Spinal cord (tissue), 10 donors: ENCODE results near the gene TTC23. TPM values are rescaled to one million over a fixed set of nuclear protein-coding genes. Genes with fewer than 3 reads are reported as not detected.
A peak's percentile ranks its signal among the peaks of the same experiment; 100 is the strongest.

Source experiments
- DNase-seq, 6 donors: peaks; one replicate each; pipeline versions ENCODE4 v3.0.0 to v3.0.0-alpha.2; 2013 to 2015; ENCODE audit warnings: low spot score in 6 of 6, low read depth in 4 of 6
- H3K27ac ChIP-seq: one replicate; pipeline ENCODE4 v1.5.1; 2013; ENCODE audit warnings: low read depth, low read length, control low read depth
- H3K27me3 ChIP-seq: one replicate; pipeline ENCODE4 v1.6.1; 2013; ENCODE audit warnings: low read length; ENCODE audit not compliant: control insufficient read depth, insufficient read depth
- H3K36me3 ChIP-seq: one replicate; pipeline ENCODE4 v1.6.1; 2013; ENCODE audit warnings: low read length; ENCODE audit not compliant: control insufficient read depth, insufficient read depth
- H3K4me1 ChIP-seq: one replicate; pipeline ENCODE4 v1.6.1; 2013; ENCODE audit warnings: low read length; ENCODE audit not compliant: control insufficient read depth, insufficient read depth
- H3K4me3 ChIP-seq: one replicate; pipeline ENCODE4 v1.5.1; 2013; ENCODE audit warnings: low read depth, low read length, control low read depth
- H3K9me3 ChIP-seq: one replicate; pipeline ENCODE4 v1.6.1; 2013; ENCODE audit warnings: low read length; ENCODE audit not compliant: control insufficient read depth, insufficient read depth
- WGBS: methylation state at CpG from one replicate; pipeline ENCODE4 v1.1.5; 2013; ENCODE audit warnings: missing lambda C conversion rate; ENCODE audit not compliant: insufficient coverage; 5-methylcytosine and 5-hydroxymethylcytosine counted together
- polyA plus RNA-seq, 2 donors: library from polyadenylated mRNA; unstranded; fragments of 120-200 nt; gene quantifications; one replicate each; pipeline ENCODE4 v1.2.1, GENCODE V29; 2013; ENCODE audit not compliant: insufficient read length in 2 of 2
- total RNA-seq, 2 donors: library from RNA; depleted of rRNA in 1 of 2; stranded (reverse); fragments of 120-200 nt in 1 of 2; fragments of >200 nt in 1 of 2; gene quantifications; one replicate each; pipeline versions ENCODE4 v1.2.3 to v1.2.4, GENCODE V29; 2013 to 2014
- donor health status: healthy.

The TTC23 gene
- total and polyA plus RNA-seq, 4 donors: 14.8 to 23.8 (median 19.0) TPM

- H3K36me3 ChIP-seq: peaks cover 6% of the 10 kb centered on the region
- no peaks in the 10 kb centered on the region for H3K4me1 ChIP-seq
- WGBS: 94% methylated on average over 5 of the region's 6 CpGs
- H3K9me3 ChIP-seq: no peaks in the 10 kb centered on the region
- H3K4me3 ChIP-seq: no peak overlapping the region
- no peaks in the 10 kb centered on the region for H3K27me3 ChIP-seq
- no peak overlapping the region for H3K27ac ChIP-seq
- no peak for DNase-seq
These were observed 90.6 kb downstream of the TTC23 start for GRCh38 chr15:99158626-99159412.

GRCh38 chr15:99157456-99157855, 91.9 kb downstream of the TTC23 start:
- Histone ChIP-seq H3K9me3 (no peaks in the 10 kb centered on the region), H3K27ac (no peak overlapping the region), H3K27me3 (no peaks in the 10 kb centered on the region), H3K4me1 (no peaks in the 10 kb centered on the region), H3K36me3 (peaks cover 3% of the 10 kb centered on the region), H3K4me3 (no peak overlapping the region)
- 90% methylated on average over 2 of the region's 3 CpGs for WGBS
- no peak for DNase-seq

- no peaks in the 10 kb centered on the region for H3K27me3 ChIP-seq
- WGBS: 93% methylated on average over 8 of the region's 9 CpGs
- H3K27ac ChIP-seq: no peak overlapping the region
- no peaks in the 10 kb centered on the region for H3K4me1 ChIP-seq
- no peak for DNase-seq
- H3K36me3 ChIP-seq: peaks cover 3% of the 10 kb centered on the region
- no peak overlapping the region for H3K4me3 ChIP-seq
- no peaks in the 10 kb centered on the region for H3K9me3 ChIP-seq
These were observed 93.4 kb downstream of the TTC23 start for GRCh38 chr15:99155961-99156443.

- DNase-seq: no peak
- Histone ChIP-seq H3K27ac (no peak overlapping the region), H3K9me3 (no peaks in the 10 kb centered on the region), H3K4me1 (peaks cover 2% of the 10 kb centered on the region), H3K27me3 (no peaks in the 10 kb centered on the region), H3K36me3 (peaks cover 3% of the 10 kb centered on the region), H3K4me3 (no peak overlapping the region)
- WGBS: no CpG with 5 or more reads among the region's 2 CpGs
These were observed 95.1 kb downstream of the TTC23 start for GRCh38 chr15:99154271-99154670.

GRCh38 chr15:99153026-99153535, 96.3 kb downstream of the TTC23 start:
- Histone ChIP-seq H3K27me3 (no peaks in the 10 kb centered on the region), H3K9me3 (no peaks in the 10 kb centered on the region), H3K27ac (no peak overlapping the region), H3K4me3 (no peak overlapping the region), H3K4me1 (peaks cover 5% of the 10 kb centered on the region), H3K36me3 (no peaks in the 10 kb centered on the region)
- WGBS: 60% methylated on average over 1 of the region's 6 CpGs
- DNase-seq: no peak

- Histone ChIP-seq H3K27ac (no peak overlapping the region), H3K36me3 (no peaks in the 10 kb centered on the region), H3K4me3 (no peak overlapping the region), H3K9me3 (no peaks in the 10 kb centered on the region), H3K27me3 (no peaks in the 10 kb centered on the region), H3K4me1 (peaks cover 10% of the 10 kb centered on the region)
- DNase-seq: no peak
- WGBS: 94% methylated on average over 2 of the region's 2 CpGs
These were observed 98.2 kb downstream of the TTC23 start for GRCh38 chr15:99151156-99151555.

- Histone ChIP-seq H3K27me3 (no peaks in the 10 kb centered on the region), H3K36me3 (no peaks in the 10 kb centered on the region), H3K4me1 (peaks cover 11% of the 10 kb centered on the region), H3K4me3 (no peak overlapping the region), H3K9me3 (no peaks in the 10 kb centered on the region), H3K27ac (no peak overlapping the region)
- 98% methylated on average over 4 of the region's 4 CpGs for WGBS
- DNase-seq: no peak
These were observed 100.0 kb downstream of the TTC23 start for GRCh38 chr15:99149366-99149765.

GRCh38 chr15:99148851-99149276, 100.5 kb downstream of the TTC23 start:
- Histone ChIP-seq H3K4me1 (peaks cover 15% of the 10 kb centered on the region), H3K4me3 (no peak overlapping the region), H3K9me3 (no peaks in the 10 kb centered on the region), H3K27ac (no peak overlapping the region), H3K36me3 (no peaks in the 10 kb centered on the region), H3K27me3 (no peaks in the 10 kb centered on the region)
- DNase-seq: peak in 2 of 6 donors; percentile 23 to 54
- WGBS: 46% methylated on average over 7 of the region's 7 CpGs

GRCh38 chr15:99146661-99147060, 102.7 kb downstream of the TTC23 start:
- no peak for DNase-seq
- Histone ChIP-seq H3K4me1 (peaks cover 19% of the 10 kb centered on the region), H3K27ac (no peak overlapping the region), H3K27me3 (no peaks in the 10 kb centered on the region), H3K4me3 (no peak overlapping the region), H3K36me3 (no peaks in the 10 kb centered on the region), H3K9me3 (no peaks in the 10 kb centered on the region)
- WGBS: no CpG with 5 or more reads among the region's 5 CpGs

GRCh38 chr15:99145778-99146177, 103.6 kb downstream of the TTC23 start:
- H3K9me3 ChIP-seq: no peaks in the 10 kb centered on the region
- H3K36me3 ChIP-seq: no peaks in the 10 kb centered on the region
- H3K4me1 ChIP-seq: peaks cover 19% of the 10 kb centered on the region
- 90% methylated on average over 3 of the region's 6 CpGs for WGBS
- H3K27me3 ChIP-seq: no peaks in the 10 kb centered on the region
- no peak overlapping the region for H3K4me3 ChIP-seq
- no peak overlapping the region for H3K27ac ChIP-seq
- no peak for DNase-seq
